Lung (tissue), 12 donors: ENCODE results near the gene POLDIP2. TPM values are rescaled to one million over a fixed set of nuclear protein-coding genes. Genes with fewer than 3 reads are reported as not detected.

ENCODE experiments used
- ATAC-seq: fragments of 200-7000 bp; cut with Tn5 transposase; one replicate; pipeline ENCODE4 v1.9.1; 2020; ENCODE audit warnings: moderate number of reproducible peaks; ENCODE audit not compliant: insufficient read depth, low FRiP score
- DNase-seq, 3 donors: peaks; one replicate each; pipeline ENCODE4 v3.0.0-alpha.2; 2013 to 2017
- H3K27ac ChIP-seq, 2 donors: one replicate each; pipeline ENCODE4 v1.5.1; 2013; ENCODE audit warnings: mild to moderate bottlenecking in 2 of 2, moderate library complexity in 2 of 2, control low read depth in 1 of 2, inconsistent platforms in 1 of 2, low read depth in 1 of 2, low read length in 1 of 2
- H3K27me3 ChIP-seq, 3 donors: one replicate each; pipeline ENCODE4 v1.5.1; 2013; ENCODE audit warnings: low read length in 2 of 3; ENCODE audit not compliant: control insufficient read depth in 3 of 3, insufficient read depth in 3 of 3
- H3K36me3 ChIP-seq, 4 donors: one replicate each; pipeline ENCODE4 v1.5.1; 2013; ENCODE audit warnings: low read length in 4 of 4, mild to moderate bottlenecking in 1 of 4, moderate library complexity in 1 of 4; ENCODE audit not compliant: control insufficient read depth in 4 of 4, insufficient read depth in 4 of 4
- H3K4me1 ChIP-seq, 5 donors: one replicate each; pipeline ENCODE4 v1.5.1; 2013; ENCODE audit warnings: low read length in 5 of 5, mild to moderate bottlenecking in 2 of 5, moderate library complexity in 1 of 5; ENCODE audit not compliant: control insufficient read depth in 5 of 5, insufficient read depth in 5 of 5
- H3K4me3 ChIP-seq: one replicate; pipeline ENCODE4 v1.5.1; 2013; ENCODE audit warnings: mild to moderate bottlenecking, control low read depth, moderate library complexity
- H3K9ac ChIP-seq, 2 donors: one replicate each; pipeline ENCODE4 v1.5.1; 2013; ENCODE audit warnings: low read length in 2 of 2, control low read depth in 1 of 2; ENCODE audit not compliant: insufficient read depth in 1 of 2
- H3K9me3 ChIP-seq, 4 donors: one replicate each; pipeline ENCODE4 v1.5.1; 2013; ENCODE audit warnings: low read length in 3 of 4, mild to moderate bottlenecking in 1 of 4, moderate library complexity in 1 of 4; ENCODE audit not compliant: control insufficient read depth in 4 of 4, insufficient read depth in 3 of 4
- CTCF ChIP-seq: IDR thresholded peaks from 2 replicates; pipeline ENCODE4 v1.5.1; 2012; ENCODE audit warnings: mild to moderate bottlenecking; ENCODE audit errors: control extremely low read depth, extremely low read depth
- WGBS, 2 donors: extraction: QIAGEN DNeasy Blood & Tissue Kit; methylation state at CpG; one replicate each; pipeline ENCODE4 v1.1.7; 2013; 5-methylcytosine and 5-hydroxymethylcytosine counted together
- polyA plus RNA-seq, 2 donors: library from polyadenylated mRNA; stranded (reverse); fragments of 200-250 nt; gene quantifications; one replicate each; pipeline ENCODE4 v1.2.1, GENCODE V29; 2013
- total RNA-seq, 2 donors: library from RNA; depleted of rRNA in 1 of 2; stranded (reverse); fragments of >200 nt in 1 of 2; gene quantifications; one replicate each; pipeline ENCODE4 v1.2.1, GENCODE V29; 2014 to 2021
- donor health status: control.
- donor health status: control.
- donor health status: Bipolar disorder and iron deficiency.
- donor health status: healthy.
- donor health status: DM: yes; HTN: yes; CAD: no.

Gene POLDIP2
- total and polyA plus RNA-seq, 4 donors: 38.7 to 82.6 (median 62.3) TPM

GRCh38 chr17:28328325-28328724 lies 29.0 kb downstream of the POLDIP2 start:
- 74 to 81% methylated on average over 4 of the region's 4 CpGs for WGBS, 2 donors
- H3K4me3 ChIP-seq: no peak overlapping the region
- peaks cover 5 to 40% (median 20%) of the 10 kb centered on the region in 4 donors for H3K36me3 ChIP-seq
- H3K9me3 ChIP-seq: no peaks in the 10 kb centered on the region
- H3K4me1 ChIP-seq: peaks cover 0 to 5% (median 0%) of the 10 kb centered on the region in 5 donors
- H3K27ac ChIP-seq: no peak overlapping the region
- TF ChIP-seq CTCF: no peak
- no peaks in the 10 kb centered on the region for H3K27me3 ChIP-seq
- DNase-seq: peak in 1 of 3 donors; percentile 25
- no peak overlapping the region for H3K9ac ChIP-seq
- no peak for ATAC-seq

- H3K9ac ChIP-seq: no peak overlapping the region
- H3K9me3 ChIP-seq: no peaks in the 10 kb centered on the region
- H3K4me1 ChIP-seq: peaks cover 0 to 5% (median 0%) of the 10 kb centered on the region in 5 donors
- no peak overlapping the region for H3K27ac ChIP-seq
- ATAC-seq: no peak
- DNase-seq: no peak
- H3K36me3 ChIP-seq: peaks cover 5 to 39% (median 20%) of the 10 kb centered on the region in 4 donors
- no peak for TF ChIP-seq CTCF
- H3K27me3 ChIP-seq: no peaks in the 10 kb centered on the region
- WGBS, 2 donors: 76 to 85% methylated on average over 3 of the region's 3 CpGs
- no peak overlapping the region for H3K4me3 ChIP-seq
These were observed 29.6 kb downstream of the POLDIP2 start for GRCh38 chr17:28327709-28328108.

GRCh38 chr17:28327031-28327607 lies 30.2 kb downstream of the POLDIP2 start:
- no peak for TF ChIP-seq CTCF
- no peak overlapping the region for H3K4me3 ChIP-seq
- ATAC-seq: no peak
- H3K27me3 ChIP-seq: no peaks in the 10 kb centered on the region
- peaks cover 5 to 37% (median 20%) of the 10 kb centered on the region in 4 donors for H3K36me3 ChIP-seq
- H3K9ac ChIP-seq: no peak overlapping the region
- no peak for DNase-seq
- H3K4me1 ChIP-seq: peaks cover 0 to 5% (median 0%) of the 10 kb centered on the region in 5 donors
- 93 to 96% methylated on average over 9 of the region's 9 CpGs for WGBS, 2 donors
- no peak overlapping the region for H3K27ac ChIP-seq
- no peaks in the 10 kb centered on the region for H3K9me3 ChIP-seq

- no peak for TF ChIP-seq CTCF
- WGBS, 2 donors: 76 to 95% methylated on average over 7 of the region's 7 CpGs
- Histone ChIP-seq H3K27ac (no peak overlapping the region), H3K9me3 (no peaks in the 10 kb centered on the region), H3K9ac (peak overlapping the region in 1 of 2 donors; percentile 23), H3K36me3 (peaks cover 5 to 31% (median 14%) of the 10 kb centered on the region in 4 donors), H3K4me3 (no peak overlapping the region), H3K4me1 (peaks cover 0 to 5% (median 0%) of the 10 kb centered on the region in 5 donors), H3K27me3 (no peaks in the 10 kb centered on the region)
- DNase-seq (peak in 1 of 3 donors; percentile 29), ATAC-seq (no peak)
These were observed 31.2 kb downstream of the POLDIP2 start for GRCh38 chr17:28326114-28326513.
